WERI-Rb-1 (cell line): ENCODE results near the gene LENG1.
"Not testable (repeated sequence)": the region's sequence is repeated elsewhere in the genome, so short reads cannot be mapped to it uniquely, and the experiment has no call there.

ENCODE experiments used
- DNase-seq: peaks from one replicate; pipeline ENCODE4 v3.0.0-alpha.2; 2020
- H3K27ac ChIP-seq: fragments of 250-450 bp; sonication (Bioruptor Pico); 2 replicates; pipeline ENCODE4 v1.5.1; 2020; ENCODE audit warnings: mild to moderate bottlenecking, moderate library complexity
- H3K27me3 ChIP-seq: fragments of 250-450 bp; sonication (Bioruptor Pico); 2 replicates; pipeline ENCODE4 v1.5.1; 2021; ENCODE audit warnings: mild to moderate bottlenecking, low read depth, moderate library complexity; ENCODE audit not compliant: insufficient read depth, severe bottlenecking
- H3K36me3 ChIP-seq: fragments of 250-450 bp; sonication (Bioruptor Pico); 2 replicates; pipeline ENCODE4 v1.5.1; 2020; ENCODE audit warnings: mild to moderate bottlenecking, moderate library complexity
- H3K4me3 ChIP-seq: 2 replicates; pipeline ENCODE4 v1.5.1; 2011; ENCODE audit warnings: low read depth, mild to moderate bottlenecking, control low read depth, low read length
- H3K9me3 ChIP-seq: fragments of 250-450 bp; sonication (Bioruptor Pico); 2 replicates; pipeline ENCODE4 v1.5.1; 2021; ENCODE audit warnings: mild to moderate bottlenecking, moderate library complexity; ENCODE audit not compliant: severe bottlenecking
- CTCF ChIP-seq: IDR thresholded peaks from 2 replicates; pipeline ENCODE4 v1.5.1; 2011; ENCODE audit warnings: low read depth, mild to moderate bottlenecking, control low read depth, inconsistent platforms, low read length

The LENG1 gene

GRCh38 chr19:54179262-54179852 is 19.8 kb upstream of the LENG1 start:
- Histone ChIP-seq H3K4me3 (no peak overlapping the region), H3K27ac (no peak overlapping the region), H3K9me3 (no peaks in the 10 kb centered on the region), H3K27me3 (no peaks in the 10 kb centered on the region), H3K36me3 (peaks cover 34% of the 10 kb centered on the region)
- no peak for TF ChIP-seq CTCF
- DNase-seq, result no peak

- Histone ChIP-seq H3K9me3 (no peaks in the 10 kb centered on the region), H3K36me3 (peaks cover 34% of the 10 kb centered on the region), H3K4me3 (no peak overlapping the region), H3K27me3 (no peaks in the 10 kb centered on the region), H3K27ac (no peak overlapping the region)
- no peak for DNase-seq
- TF ChIP-seq CTCF, result no peak
These were observed 19.2 kb upstream of the LENG1 start for GRCh38 chr19:54178581-54179261.

GRCh38 chr19:54173951-54174834 is 14.7 kb upstream of the LENG1 start:
- no peak overlapping the region for H3K27ac ChIP-seq
- no peak for TF ChIP-seq CTCF
- H3K27me3 ChIP-seq, result no peaks in the 10 kb centered on the region
- H3K9me3 ChIP-seq, result no peaks in the 10 kb centered on the region
- peaks cover 20% of the 10 kb centered on the region for H3K36me3 ChIP-seq
- DNase-seq, result no peak
- H3K4me3 ChIP-seq, result no peak overlapping the region

- Histone ChIP-seq H3K27me3 (no peaks in the 10 kb centered on the region), H3K27ac (no peak overlapping the region), H3K4me3 (no peak overlapping the region), H3K9me3 (no peaks in the 10 kb centered on the region), H3K36me3 (peaks cover 11% of the 10 kb centered on the region)
- TF ChIP-seq CTCF, result no peak
- no peak for DNase-seq
These were observed 13.8 kb upstream of the LENG1 start for GRCh38 chr19:54173359-54173699.

- Histone ChIP-seq H3K9me3 (no peaks in the 10 kb centered on the region), H3K27ac (no peak within 1 kb of the TSS), H3K4me3 (no peak within 1 kb of the TSS), H3K27me3 (no peaks in the 10 kb centered on the region), H3K36me3 (peaks cover 7% of the 10 kb centered on the region)
- DNase-seq, result peak; percentile 40
- no peak for TF ChIP-seq CTCF
These were observed 13.2 kb upstream of the LENG1 start, which contains the start of gene TMC4 for GRCh38 chr19:54172471-54173358. Gene TMC4, minus strand, starts transcription at chr19:54173160. Its CDS starts 43 bp downstream, at chr19:54173117.

- H3K36me3 ChIP-seq, H3K27ac ChIP-seq, H3K4me3 ChIP-seq, H3K9me3 ChIP-seq, DNase-seq, H3K27me3 ChIP-seq: not testable (repeated sequence)
These were observed 12.4 kb upstream of the LENG1 start for GRCh38 chr19:54171736-54172431.
